Heart left ventricle (tissue), 13 donors: ENCODE results near the gene MLST8.

Experiments
- CTCF ChIP-seq, 12 donors: fragments of 200-600 bp; sonication (generic) in 4 of 12; IDR thresholded peaks; one replicate each; pipeline versions ENCODE4 v1.5.0 to v1.8.0; 2018 to 2022; ENCODE audit warnings: antibody characterized with exemption in 12 of 12, mild to moderate bottlenecking in 5 of 12
- POLR2A ChIP-seq, 2 donors: fragments of 450-650 bp; IDR thresholded peaks; one replicate each; pipeline ENCODE4 v1.6.1; 2017; ENCODE audit warnings: antibody characterized with exemption in 2 of 2, mild to moderate bottlenecking in 2 of 2, moderate library complexity in 2 of 2
- donor health status: ischemic (EF 13 %, LVEDD 7.1; RV severe dilation, severe dysfunction).
- donor health status: DM: no; HTN: yes; CAD: no.
- donor health status: DM: no; HTN: no; CAD: no.
- donor health status: ischemic (EF 25% LVEDD 6.9; RV normal size, moderate dysfunction).
- donor health status: ischemic (EF 25% LVEDD 5.7; RV mildly dilated, moderate dysfunction).
- donor health status: ischemic (EF 35%, LVEDD 5.7; RV mildly dilated, moderate dysfunction).
- donor health status: nonischemic (EF 11% LVEDD 7.7; RV severe dilation, severe dysfunction).
- donor health status: DM: yes; HTN: yes; CAD: no.
- donor health status: PGD.
- donor health status: ischemic (EF 29% LVEDD 5.4; RV normal size, mild dysfunction).
- donor health status: nonischemic (EF 23%, LVEDD 6.1; RV moderate dilation, normal function).

- TF ChIP-seq CTCF (IDR thresholded peaks at IDR 0.05) = no peak
- no peak for TF ChIP-seq POLR2A (IDR thresholded peaks at IDR 0.05)
Measured at GRCh38 chr16:2226245-2226793, 21.1 kb downstream of the MLST8 start.
